ENCODE results near the gene DNAI2.

DNA sequence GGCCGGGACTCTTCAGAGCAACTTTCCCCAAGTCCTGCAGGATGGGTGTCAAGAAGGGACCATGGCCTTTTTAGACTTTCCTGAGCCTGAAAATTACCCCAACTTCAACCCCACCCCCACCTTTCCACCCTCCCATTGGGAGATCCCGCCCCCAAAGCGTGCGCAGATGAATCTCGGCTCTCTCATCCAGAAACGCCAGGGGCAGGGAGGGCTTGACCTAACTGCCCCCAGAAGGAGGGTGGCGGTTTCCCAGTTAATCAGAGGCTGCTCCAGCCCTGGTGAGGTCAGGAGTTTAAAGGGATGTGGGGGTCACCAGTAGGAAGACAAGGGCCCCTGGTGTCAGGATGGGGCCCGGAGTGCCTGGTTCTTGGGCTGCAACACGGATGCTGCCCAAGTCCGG lies 52.5 kb downstream of the DNAI2 start:
- TF ChIP-seq POLR2AphosphoS5 (IDR thresholded peaks at IDR 0.05) (no peak), POLR2A (IDR thresholded peaks at IDR 0.05) (no peak)
- TF ChIP-seq, protein P1, sequence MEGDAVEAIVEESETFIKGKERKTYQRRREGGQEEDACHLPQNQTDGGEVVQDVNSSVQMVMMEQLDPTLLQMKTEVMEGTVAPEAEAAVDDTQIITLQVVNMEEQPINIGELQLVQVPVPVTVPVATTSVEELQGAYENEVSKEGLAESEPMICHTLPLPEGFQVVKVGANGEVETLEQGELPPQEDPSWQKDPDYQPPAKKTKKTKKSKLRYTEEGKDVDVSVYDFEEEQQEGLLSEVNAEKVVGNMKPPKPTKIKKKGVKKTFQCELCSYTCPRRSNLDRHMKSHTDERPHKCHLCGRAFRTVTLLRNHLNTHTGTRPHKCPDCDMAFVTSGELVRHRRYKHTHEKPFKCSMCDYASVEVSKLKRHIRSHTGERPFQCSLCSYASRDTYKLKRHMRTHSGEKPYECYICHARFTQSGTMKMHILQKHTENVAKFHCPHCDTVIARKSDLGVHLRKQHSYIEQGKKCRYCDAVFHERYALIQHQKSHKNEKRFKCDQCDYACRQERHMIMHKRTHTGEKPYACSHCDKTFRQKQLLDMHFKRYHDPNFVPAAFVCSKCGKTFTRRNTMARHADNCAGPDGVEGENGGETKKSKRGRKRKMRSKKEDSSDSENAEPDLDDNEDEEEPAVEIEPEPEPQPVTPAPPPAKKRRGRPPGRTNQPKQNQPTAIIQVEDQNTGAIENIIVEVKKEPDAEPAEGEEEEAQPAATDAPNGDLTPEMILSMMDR (IDR thresholded peaks at IDR 0.05): no peak

Data from sigmoid colon (tissue), 4 donors.